Transverse colon (tissue), 4 donors: Measurements from ENCODE around the gene PTPRO.

Source experiments
- CTCF ChIP-seq, 5 experiments: fragments of 200-600 bp in 3 of 5; fragments of 450-650 bp in 2 of 5; sonication (generic) in 3 of 5; IDR thresholded peaks; 1 replicate in 2 of 5; 2 replicates in 3 of 5; pipeline ENCODE4 v1.5.1; 2016 to 2017; ENCODE audit warnings: antibody characterized with exemption in 5 of 5, inconsistent platforms in 3 of 5, mild to moderate bottlenecking in 2 of 5, moderate library complexity in 1 of 5
- EP300 ChIP-seq: sonication (generic); formaldehyde crosslinking; IDR thresholded peaks from one replicate; pipeline ENCODE4 v1.6.1; 2017; ENCODE audit warnings: antibody characterized with exemption, low read depth
- POLR2A ChIP-seq: fragments of 450-650 bp; IDR thresholded peaks from one replicate; pipeline ENCODE4 v1.6.1; 2016; ENCODE audit warnings: antibody characterized with exemption, mild to moderate bottlenecking, moderate library complexity
- POLR2AphosphoS5 ChIP-seq, 3 donors: sonication (generic); formaldehyde crosslinking; IDR thresholded peaks; one replicate each; pipeline ENCODE4 v1.6.1; 2016; ENCODE audit warnings: antibody characterized with exemption in 3 of 3

GRCh38 chr12:15322164-15323061, at the start of gene PTPRO:
- TF ChIP-seq POLR2A (no peak), CTCF (IDR thresholded peaks at IDR 0.05) (no peak), POLR2AphosphoS5 (IDR thresholded peaks at IDR 0.05) (no peak), EP300 (no peak)
